K562 (cell line): ENCODE data around the gene TUBG2. TPM values are rescaled to one million over a fixed set of nuclear protein-coding genes. Genes with fewer than 3 reads are reported as not detected.

Experiments used
- AFF1 ChIP-seq, 2 experiments: fragments of 450-650 bp; IDR thresholded peaks; 2 replicates each; pipeline ENCODE4 v1.6.1; 2018; ENCODE audit warnings: mild to moderate bottlenecking in 2 of 2, low read depth in 1 of 2; ENCODE audit not compliant: partially characterized antibody in 2 of 2
- ARID4B ChIP-seq: sonication (generic); formaldehyde crosslinking; IDR thresholded peaks from 2 replicates; pipeline ENCODE4 v1.8.0; 2022; ENCODE audit warnings: mild to moderate bottlenecking, missing genetic modification reagents
- DACH1 ChIP-seq: fragments of 450-650 bp; IDR thresholded peaks from 2 replicates; pipeline ENCODE4 v1.6.1; 2018; ENCODE audit not compliant: partially characterized antibody
- EZH2 ChIP-seq: IDR thresholded peaks from 2 replicates; pipeline ENCODE4 v1.6.1; 2012; ENCODE audit warnings: low read depth, mild to moderate bottlenecking, inconsistent platforms, low read length, borderline replicate concordance
- JUND ChIP-seq, 2 experiments: IDR thresholded peaks; 2 replicates in 1 of 2; 3 replicates in 1 of 2; pipeline ENCODE4 v1.6.1; 2011; ENCODE audit warnings: borderline replicate concordance in 2 of 2, low read depth in 2 of 2, low read length in 2 of 2, improper control_type of control experiment in 1 of 2, missing biosample characterization in 1 of 2, missing genetic modification characterization in 1 of 2, missing genetic modification reagents in 1 of 2
- MEF2D ChIP-seq: conservative IDR thresholded peaks from 2 replicates; pipeline ENCODE4 v1.6.1; 2016; ENCODE audit warnings: low read depth, missing genetic modification characterization, missing compliant biosample characterization
- NONO ChIP-seq, 2 experiments: fragments of 200-400 bp in 1 of 2; fragments of 450-650 bp in 1 of 2; formaldehyde crosslinking in 1 of 2; IDR thresholded peaks; 2 replicates each; pipeline ENCODE4 v1.6.1; 2017; ENCODE audit warnings: low read depth in 2 of 2, mild to moderate bottlenecking in 2 of 2, moderate library complexity in 2 of 2, low read length in 1 of 2
- POLR2A ChIP-seq: fragments of 450-650 bp; conservative IDR thresholded peaks from 2 replicates; pipeline ENCODE4 v1.6.1; 2016
- PTBP1 ChIP-seq: fragments of 200-400 bp; formaldehyde crosslinking; IDR thresholded peaks from 2 replicates; pipeline ENCODE4 v1.6.1; 2017; ENCODE audit warnings: low read depth, low read length
- SAFB2 ChIP-seq: fragments of 200-400 bp; formaldehyde crosslinking; IDR thresholded peaks from 2 replicates; pipeline ENCODE4 v1.6.1; 2018; ENCODE audit warnings: borderline replicate concordance, low read length, low read depth, moderate library complexity; ENCODE audit not compliant: severe bottlenecking
- SRSF1 ChIP-seq: fragments of 200-400 bp; formaldehyde crosslinking; IDR thresholded peaks from 2 replicates; pipeline ENCODE4 v1.6.1; 2017; ENCODE audit warnings: mild to moderate bottlenecking, low read depth, low read length, moderate library complexity
- TEAD1 ChIP-seq, 2 experiments: fragments of 450-650 bp in 1 of 2; sonication (generic) in 1 of 2; formaldehyde crosslinking; IDR thresholded peaks; 2 replicates each; pipeline versions ENCODE4 v1.4.0 to v1.8.0; 2020 to 2022; ENCODE audit warnings: mild to moderate bottlenecking in 2 of 2, missing genetic modification reagents in 1 of 2
- TRIM24 ChIP-seq, 2 experiments: fragments of 450-650 bp; IDR thresholded peaks; 2 replicates each; pipeline ENCODE4 v1.6.1; 2016
- ZNF280A ChIP-seq: fragments of 450-650 bp; IDR thresholded peaks from 2 replicates; pipeline ENCODE4 v1.6.1; 2018; ENCODE audit warnings: mild to moderate bottlenecking, low read depth; ENCODE audit not compliant: partially characterized antibody
- ZNF41 ChIP-seq: fragments of 250-450 bp; sonication (Bioruptor Pico); conservative IDR thresholded peaks from 2 replicates; pipeline ENCODE4 v1.4.0; 2020; ENCODE audit warnings: mild to moderate bottlenecking
- ZNF584 ChIP-seq: fragments of 200-800 bp; sonication (Bioruptor generic); IDR thresholded peaks from 2 replicates; pipeline ENCODE4 v1.6.1; 2016; ENCODE audit warnings: low read depth, mild to moderate bottlenecking, missing genetic modification characterization, missing compliant biosample characterization
- polyA plus RNA-seq, 8 experiments: library from polyadenylated mRNA; depleted of rRNA in 4 of 8; stranded (reverse) in 5 of 8; unstranded in 3 of 8; fragments of >200 nt; fragmentation: Nextera tagmentation in 2 of 8; fragmentation: Illumina TruSeq in 1 of 8; extraction: Ambion mirVana in 2 of 8; extraction: Trizol in 1 of 8; gene quantifications; 2 replicates each; pipeline versions ENCODE4 v1.2.1 to v1.2.3, GENCODE V29; 2011 to 2014; ENCODE audit warnings: inconsistent platforms in 1 of 8, missing spikeins in 1 of 8
- total RNA-seq, 7 experiments: library from RNA; depleted of rRNA in 6 of 7; stranded (reverse); fragments of >200 nt in 6 of 7; fragmentation: Illumina TruSeq in 2 of 7; extraction: Trizol in 2 of 7; gene quantifications; 2 replicates each; pipeline versions ENCODE4 v1.2.1 to v1.2.3, GENCODE V29; 2011 to 2021; ENCODE audit warnings: low replicate concordance in 1 of 7

The TUBG2 gene
- total and polyA plus RNA-seq, 9 of the 15 experiments (the other 6 are each of a cell fraction or from before 2014, with no cell fraction given): 0.09 to 0.80 (median 0.24) TPM; not detected in 2

GRCh38 chr17:42698736-42699414 is 39.8 kb downstream of the TUBG2 start (continued):
- TF ChIP-seq EZH2 (peak; percentile 99), TRIM24 (IDR thresholded peaks at IDR 0.05) (peak; percentile 98 to 99), ZNF280A (no peak), ZNF584 (CRISPR knock-in tag) (peak; percentile 96), ZNF41 (CRISPR knock-in tag) (peak; percentile 70; the same call in 1 of the 2 replicates), SRSF1 (no peak), PTBP1 (peak; percentile 97), ARID4B (CRISPR knock-in tag) (no peak), NONO (IDR thresholded peaks at IDR 0.05; ENCODE audit: low read depth in 2 of 2, low read length in 1 of 2) (peak in 1 of 2 experiments; percentile 96; a peak in 2 of 4 replicates), DACH1 (peak; percentile 95), AFF1 (IDR thresholded peaks at IDR 0.05; ENCODE audit: low read depth in 1 of 2, partially characterized antibody in 2 of 2) (peak in 1 of 2 experiments; percentile 95), JUND (IDR thresholded peaks at IDR 0.05; ENCODE audit: borderline replicate concordance, low read depth, low read length) (peak; percentile 86), JUND (tag; IDR thresholded peaks at IDR 0.05; ENCODE audit: borderline replicate concordance, low read depth, low read length) (peak; percentile 84; the same call in 1 of the 3 replicates), TEAD1 (CRISPR knock-in tag; IDR thresholded peaks at IDR 0.05) (peak in 1 of 2 experiments; percentile 89; a peak in 3 of 4 replicates), POLR2A (no peak), SAFB2 (no peak), MEF2D (tag) (peak; percentile 91)
